Nephron (organoid): Measurements from ENCODE around the gene BMPR1B.

Experiments
- H3K27ac Mint-ChIP-seq, 3 experiments: 2 replicates each; pipeline ENCODE4 v1.8.0; 2020; ENCODE audit warnings: mixed read lengths in 3 of 3, mild to moderate bottlenecking in 2 of 3, moderate library complexity in 1 of 3
- H3K27me3 Mint-ChIP-seq: 2 replicates; pipeline ENCODE4 v1.8.0; 2021; ENCODE audit warnings: low read depth, mild to moderate bottlenecking, moderate library complexity, mixed read lengths
- H3K36me3 Mint-ChIP-seq: 2 replicates; pipeline ENCODE4 v1.8.0; 2020; ENCODE audit warnings: low read depth, mixed read lengths
- H3K4me1 Mint-ChIP-seq: 2 replicates; pipeline ENCODE4 v1.8.0; 2020; ENCODE audit warnings: mixed read lengths
- H3K4me3 Mint-ChIP-seq, 3 experiments: 2 replicates each; pipeline ENCODE4 v1.8.0; 2020; ENCODE audit warnings: mild to moderate bottlenecking in 3 of 3, mixed read lengths in 3 of 3, moderate library complexity in 2 of 3
- H3K9me3 Mint-ChIP-seq: 2 replicates; pipeline ENCODE4 v1.8.0; 2020; ENCODE audit warnings: mixed read lengths
- CTCF ChIP-seq, 3 experiments: fragments of 200-600 bp; sonication (generic); IDR thresholded peaks; one replicate each; pipeline ENCODE4 v1.5.0; 2021; ENCODE audit warnings: antibody characterized with exemption in 3 of 3; ENCODE audit not compliant: unreplicated experiment in 3 of 3

The BMPR1B gene

GRCh38 chr4:95014068-95014467 lies 256.3 kb downstream of the BMPR1B start:
- no peak for TF ChIP-seq CTCF (IDR thresholded peaks at IDR 0.05; ENCODE audit: unreplicated experiment in 3 of 3)
- H3K27ac Mint-ChIP-seq: no peak overlapping the region
- no peaks in the 10 kb centered on the region for H3K27me3 Mint-ChIP-seq
- H3K4me1 Mint-ChIP-seq: peaks cover 4% of the 10 kb centered on the region
- H3K4me3 Mint-ChIP-seq: no peak overlapping the region
- no peaks in the 10 kb centered on the region for H3K36me3 Mint-ChIP-seq
- no peaks in the 10 kb centered on the region for H3K9me3 Mint-ChIP-seq

DNA sequence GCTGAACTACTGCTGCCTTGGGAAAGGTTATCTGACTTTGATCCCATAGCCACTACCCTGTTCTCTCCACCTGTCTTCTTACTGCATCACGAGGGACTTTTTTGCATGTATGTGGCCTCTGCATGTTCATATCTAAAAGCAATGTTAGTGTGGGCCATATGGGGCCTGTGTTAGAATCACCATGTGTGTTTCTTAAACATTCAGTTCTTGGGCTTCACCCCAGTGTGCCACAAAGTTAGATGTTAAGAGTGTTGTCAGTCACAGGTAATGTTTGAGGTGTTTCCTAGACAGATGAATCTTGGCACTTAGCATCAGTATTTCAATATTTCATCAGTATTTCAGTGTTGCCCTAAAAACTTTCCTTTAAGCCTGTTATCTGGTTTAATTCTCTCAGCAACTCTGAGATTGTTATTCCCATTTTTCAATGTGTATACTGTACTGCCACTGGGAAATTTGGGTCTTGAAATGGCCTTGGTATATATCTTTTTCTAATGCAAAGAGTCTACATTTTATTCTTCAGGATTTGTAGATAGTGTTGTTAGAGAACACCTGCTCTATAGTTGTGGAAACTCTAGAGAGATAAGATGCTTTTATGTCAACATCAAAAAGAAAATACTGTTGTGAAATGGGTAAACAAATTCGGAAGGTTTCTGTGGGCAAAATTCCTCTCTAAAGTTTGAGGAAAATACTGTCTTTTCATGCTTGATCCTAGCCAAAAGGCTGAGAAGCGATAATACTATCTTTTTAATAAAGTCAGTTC lies 259.7 kb downstream of the BMPR1B start:
- H3K36me3 Mint-ChIP-seq: no peaks in the 10 kb centered on the region

DNA sequence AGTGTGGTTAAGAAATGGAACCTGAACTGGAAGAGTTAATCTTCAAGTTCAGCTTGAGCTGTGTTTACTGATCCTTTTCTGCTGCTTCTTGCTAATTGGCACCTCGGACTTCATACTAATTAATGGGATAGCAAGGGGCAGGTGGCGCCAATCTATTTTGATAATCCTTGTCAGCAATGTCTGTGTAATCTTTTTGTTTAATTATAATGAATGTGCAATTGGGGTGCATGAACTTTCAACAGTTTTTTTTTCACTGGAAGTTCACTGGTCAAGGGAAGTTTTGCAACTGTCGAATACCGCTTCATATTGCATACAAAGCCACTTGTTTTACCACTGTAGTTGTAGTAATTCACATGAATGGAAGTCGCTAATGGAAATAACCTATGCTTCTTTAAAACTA lies 261.0 kb downstream of the BMPR1B start:
- H3K4me3 Mint-ChIP-seq: peak overlapping the region in 1 of 3 experiments; percentile 21
- no peaks in the 10 kb centered on the region for H3K36me3 Mint-ChIP-seq
- peaks cover 4% of the 10 kb centered on the region for H3K4me1 Mint-ChIP-seq
- no peaks in the 10 kb centered on the region for H3K9me3 Mint-ChIP-seq
- no peak for TF ChIP-seq CTCF (IDR thresholded peaks at IDR 0.05; ENCODE audit: unreplicated experiment in 3 of 3)
- H3K27ac Mint-ChIP-seq: peak overlapping the region; percentile 54 to 76 (median 70)
- H3K27me3 Mint-ChIP-seq: no peaks in the 10 kb centered on the region

More for the DNA sequence above, 259.7 kb downstream of the BMPR1B start:
- Mint-ChIP-seq H3K4me3 (no peak overlapping the region), H3K4me1 (peaks cover 4% of the 10 kb centered on the region), H3K27ac (peak overlapping the region in 2 of 3 experiments; percentile 27 to 65), H3K9me3 (no peaks in the 10 kb centered on the region), H3K27me3 (no peaks in the 10 kb centered on the region)
- TF ChIP-seq CTCF (IDR thresholded peaks at IDR 0.05; ENCODE audit: unreplicated experiment in 3 of 3): no peak

DNA sequence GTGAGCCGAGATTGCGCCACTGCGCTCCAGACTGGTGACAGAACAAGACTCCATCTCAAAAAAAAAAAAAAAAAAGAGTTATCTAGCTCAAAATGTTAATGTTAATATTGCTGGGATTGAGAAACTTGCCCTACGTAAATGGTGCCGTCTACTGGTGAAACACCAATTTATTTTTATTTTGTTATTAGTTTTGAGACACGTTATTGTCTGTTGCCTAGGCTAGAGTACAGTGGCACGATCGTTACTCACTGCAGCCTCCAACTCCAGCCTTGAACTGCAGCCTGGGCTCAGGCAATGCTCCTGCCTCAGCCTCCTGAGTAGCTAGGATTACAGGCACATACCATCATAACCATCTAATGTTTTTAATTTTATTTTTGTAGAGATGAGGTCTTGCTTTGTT lies 262.8 kb downstream of the BMPR1B start:
- Mint-ChIP-seq H3K27ac (no peak overlapping the region), H3K4me1 (peaks cover 4% of the 10 kb centered on the region), H3K27me3 (no peaks in the 10 kb centered on the region), H3K4me3 (no peak overlapping the region), H3K9me3 (no peaks in the 10 kb centered on the region), H3K36me3 (no peaks in the 10 kb centered on the region)
- TF ChIP-seq CTCF (IDR thresholded peaks at IDR 0.05; ENCODE audit: unreplicated experiment in 3 of 3): no peak

DNA sequence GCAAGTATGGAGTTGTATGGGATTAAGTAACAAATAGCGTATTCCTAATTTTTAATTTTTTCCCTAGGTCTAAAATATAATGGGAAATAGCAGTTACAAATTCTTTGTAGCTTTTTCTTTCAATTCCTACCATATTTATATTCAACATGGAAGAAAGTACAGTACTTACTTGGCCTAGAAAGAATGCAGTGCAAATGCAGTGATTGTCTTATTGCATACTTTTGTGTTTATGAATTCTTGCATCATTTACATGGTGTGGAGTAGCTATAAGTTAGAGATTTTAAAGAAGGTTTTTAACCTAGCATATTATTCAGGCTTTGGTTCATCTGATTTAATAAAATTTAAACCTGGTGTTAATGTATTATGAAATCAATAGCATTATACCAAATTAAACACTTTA lies 263.3 kb downstream of the BMPR1B start:
- H3K36me3 Mint-ChIP-seq: no peaks in the 10 kb centered on the region
- no peaks in the 10 kb centered on the region for H3K9me3 Mint-ChIP-seq
- H3K27me3 Mint-ChIP-seq: no peaks in the 10 kb centered on the region
- H3K4me3 Mint-ChIP-seq: no peak overlapping the region
- H3K4me1 Mint-ChIP-seq: peaks cover 4% of the 10 kb centered on the region
- H3K27ac Mint-ChIP-seq: no peak overlapping the region
- TF ChIP-seq CTCF (IDR thresholded peaks at IDR 0.05; ENCODE audit: unreplicated experiment in 3 of 3): no peak

GRCh38 chr4:95023110-95023509 lies 265.4 kb downstream of the BMPR1B start:
- Mint-ChIP-seq H3K9me3 (no peaks in the 10 kb centered on the region), H3K4me1 (peaks cover 4% of the 10 kb centered on the region), H3K36me3 (no peaks in the 10 kb centered on the region), H3K27ac (no peak overlapping the region), H3K4me3 (no peak overlapping the region), H3K27me3 (no peaks in the 10 kb centered on the region)
- no peak for TF ChIP-seq CTCF (IDR thresholded peaks at IDR 0.05; ENCODE audit: unreplicated experiment in 3 of 3)
